Trophoblast cell (in vitro differentiated cells and primary cell): ENCODE results near the gene PRPF6.

ENCODE experiments used
- DNase-seq, 2 donors: peaks; one replicate each; pipeline ENCODE4 v3.0.0-alpha.2; 2016
- H2AFZ ChIP-seq: 2 replicates; pipeline ENCODE4 v1.6.1; 2013; ENCODE audit warnings: low read length, moderate library complexity, mild to moderate bottlenecking; ENCODE audit not compliant: insufficient read depth, poor library complexity
- H2AK5ac ChIP-seq: 2 replicates; pipeline ENCODE4 v1.6.1; 2013; ENCODE audit warnings: mild to moderate bottlenecking, low read length
- H2BK120ac ChIP-seq: 2 replicates; pipeline ENCODE4 v1.6.1; 2013; ENCODE audit warnings: low read length, mild to moderate bottlenecking, moderate library complexity; ENCODE audit not compliant: insufficient read depth, poor library complexity
- H2BK12ac ChIP-seq: 2 replicates; pipeline ENCODE4 v1.6.1; 2013; ENCODE audit warnings: mild to moderate bottlenecking, low read length, moderate library complexity
- H2BK5ac ChIP-seq: 2 replicates; pipeline ENCODE4 v1.6.1; 2013; ENCODE audit warnings: low read length, low read depth, moderate library complexity, mild to moderate bottlenecking; ENCODE audit not compliant: poor library complexity
- H3K14ac ChIP-seq: 2 replicates; pipeline ENCODE4 v1.6.1; 2013; ENCODE audit warnings: mild to moderate bottlenecking, low read length
- H3K18ac ChIP-seq: 2 replicates; pipeline ENCODE4 v1.6.1; 2013; ENCODE audit warnings: mild to moderate bottlenecking, low read length
- H3K23ac ChIP-seq: 2 replicates; pipeline ENCODE4 v1.6.1; 2013; ENCODE audit warnings: low read length
- H3K27ac ChIP-seq: 2 replicates; pipeline ENCODE4 v1.5.1; 2013; ENCODE audit warnings: low read depth, mild to moderate bottlenecking, inconsistent platforms, low read length, moderate library complexity
- H3K27me3 ChIP-seq: 2 replicates; pipeline ENCODE4 v1.6.1; 2013; ENCODE audit warnings: inconsistent platforms, mild to moderate bottlenecking, low read length, moderate library complexity; ENCODE audit not compliant: insufficient read depth
- H3K36me3 ChIP-seq, 2 experiments: 1 replicate in 1 of 2; 2 replicates in 1 of 2; pipeline ENCODE4 v1.6.1; 2013; ENCODE audit warnings: low read length in 2 of 2, mild to moderate bottlenecking in 2 of 2, moderate library complexity in 1 of 2; ENCODE audit not compliant: insufficient read depth in 2 of 2, control insufficient read depth in 1 of 2
- H3K4ac ChIP-seq: 2 replicates; pipeline ENCODE4 v1.6.1; 2013; ENCODE audit warnings: low read depth, mild to moderate bottlenecking, low read length, moderate library complexity
- H3K4me1 ChIP-seq, 2 experiments: 1 replicate in 1 of 2; 2 replicates in 1 of 2; pipeline ENCODE4 v1.6.1; 2013; ENCODE audit warnings: low read length in 2 of 2, mild to moderate bottlenecking in 2 of 2, moderate library complexity in 1 of 2; ENCODE audit not compliant: insufficient read depth in 2 of 2, control insufficient read depth in 1 of 2
- H3K4me2 ChIP-seq: 2 replicates; pipeline ENCODE4 v1.6.1; 2013; ENCODE audit warnings: inconsistent platforms, mild to moderate bottlenecking, low read length, moderate library complexity
- H3K4me3 ChIP-seq: 2 replicates; pipeline ENCODE4 v1.5.1; 2013; ENCODE audit warnings: mild to moderate bottlenecking, low read depth, low read length, inconsistent platforms
- H3K79me1 ChIP-seq: one replicate; pipeline ENCODE4 v1.6.1; 2013; ENCODE audit warnings: low read length
- H3K79me2 ChIP-seq: 2 replicates; pipeline ENCODE4 v1.6.1; 2013; ENCODE audit warnings: low read length, mild to moderate bottlenecking; ENCODE audit not compliant: control insufficient read depth, insufficient read depth, poor library complexity
- H3K9ac ChIP-seq: 2 replicates; pipeline ENCODE4 v1.6.1; 2013; ENCODE audit warnings: mild to moderate bottlenecking, low read length
- H3K9me3 ChIP-seq: 2 replicates; pipeline ENCODE4 v1.6.1; 2013; ENCODE audit warnings: low read depth, mild to moderate bottlenecking, control low read depth, inconsistent platforms, low read length; ENCODE audit not compliant: insufficient read depth
- H4K12ac ChIP-seq: 2 replicates; pipeline ENCODE4 v1.6.1; 2013; ENCODE audit warnings: low read depth, mild to moderate bottlenecking, low read length, moderate library complexity
- H4K8ac ChIP-seq: 2 replicates; pipeline ENCODE4 v1.6.1; 2013; ENCODE audit warnings: low read depth, mild to moderate bottlenecking, low read length, moderate library complexity
- H4K91ac ChIP-seq: one replicate; pipeline ENCODE4 v1.6.1; 2013; ENCODE audit warnings: low read depth, mild to moderate bottlenecking, low read length, moderate library complexity
- WGBS: extraction: QIAGEN DNeasy Blood & Tissue Kit; methylation state at CpG from one replicate; pipeline ENCODE4 v1.1.7; 2013; ENCODE audit warnings: missing lambda C conversion rate; ENCODE audit not compliant: insufficient read length, insufficient coverage; ENCODE audit errors: extremely low coverage; 5-methylcytosine and 5-hydroxymethylcytosine counted together

The PRPF6 gene

GRCh38 chr20:64062596-64063388 lies 81.9 kb downstream of the PRPF6 start, which contains the start of gene TCEA2:
Gene TCEA2 (plus strand): TSS chr20:64063198. CDS start chr20:64063313, 115 bp downstream.
- H3K4ac ChIP-seq: peak within 1 kb of the TSS; percentile 89
- no peaks in the 10 kb centered on the region for H3K36me3 ChIP-seq
- peaks cover 12% of the 10 kb centered on the region for H3K79me2 ChIP-seq
- peak within 1 kb of the TSS; percentile 88 for H3K4me3 ChIP-seq
- peak within 1 kb of the TSS; percentile 92 for H4K91ac ChIP-seq
- peak within 1 kb of the TSS; percentile 93 for H2BK120ac ChIP-seq
- H2AFZ ChIP-seq: peak within 1 kb of the TSS; percentile 93
- no peak within 1 kb of the TSS for H3K23ac ChIP-seq
- no peaks in the 10 kb centered on the region for H3K9me3 ChIP-seq
- peak; percentile 85 to 95 for DNase-seq
- H3K79me1 ChIP-seq: peaks cover 12% of the 10 kb centered on the region
- H3K18ac ChIP-seq: peak within 1 kb of the TSS; percentile 98
- H2BK5ac ChIP-seq: peak within 1 kb of the TSS; percentile 79
- H3K27ac ChIP-seq: peak within 1 kb of the TSS; percentile 5
- WGBS: no CpG with 5 or more reads among the region's 85 CpGs
- H3K4me2 ChIP-seq: peak within 1 kb of the TSS; percentile 92
- H3K14ac ChIP-seq: peak within 1 kb of the TSS; percentile 97
- H3K27me3 ChIP-seq: no peaks in the 10 kb centered on the region
- H2BK12ac ChIP-seq: peak within 1 kb of the TSS; percentile 30
- peak within 1 kb of the TSS; percentile 85 for H3K9ac ChIP-seq
- H4K8ac ChIP-seq: peak within 1 kb of the TSS; percentile 100
- H3K4me1 ChIP-seq: peaks cover 15 to 19% of the 10 kb centered on the region in 2 experiments
- peak within 1 kb of the TSS; percentile 92 for H2AK5ac ChIP-seq
- H4K12ac ChIP-seq: peak within 1 kb of the TSS; percentile 97

GRCh38 chr20:64063389-64064144 lies 82.6 kb downstream of the PRPF6 start:
- peak overlapping the region; percentile 92 for H3K4me2 ChIP-seq
- H3K18ac ChIP-seq: peak overlapping the region; percentile 98
- H3K4ac ChIP-seq: peak overlapping the region; percentile 89
- peak overlapping the region; percentile 86 for H2AFZ ChIP-seq
- no peak overlapping the region for H3K27ac ChIP-seq
- H3K14ac ChIP-seq: peak overlapping the region; percentile 97
- peaks cover 12% of the 10 kb centered on the region for H3K79me2 ChIP-seq
- no peak for DNase-seq
- no peaks in the 10 kb centered on the region for H3K9me3 ChIP-seq
- peak overlapping the region; percentile 91 for H4K12ac ChIP-seq
- H2BK120ac ChIP-seq: peak overlapping the region; percentile 77
- H2BK5ac ChIP-seq: peak overlapping the region; percentile 59
- peak overlapping the region; percentile 92 for H4K91ac ChIP-seq
- H2AK5ac ChIP-seq: peak overlapping the region; percentile 92
- H2BK12ac ChIP-seq: peak overlapping the region; percentile 30
- H3K4me3 ChIP-seq: peak overlapping the region; percentile 88
- peak overlapping the region; percentile 94 for H4K8ac ChIP-seq
- H3K27me3 ChIP-seq: no peaks in the 10 kb centered on the region
- no CpG with 5 or more reads among the region's 51 CpGs for WGBS
- H3K79me1 ChIP-seq: peaks cover 12% of the 10 kb centered on the region
- peaks cover 15 to 19% of the 10 kb centered on the region in 2 experiments for H3K4me1 ChIP-seq
- no peak overlapping the region for H3K23ac ChIP-seq
- no peaks in the 10 kb centered on the region for H3K36me3 ChIP-seq
- peak overlapping the region; percentile 75 for H3K9ac ChIP-seq

GRCh38 chr20:64064145-64064698 lies 83.3 kb downstream of the PRPF6 start:
- Histone ChIP-seq H3K4me1 (peaks cover 15 to 19% of the 10 kb centered on the region in 2 experiments), H3K27me3 (no peaks in the 10 kb centered on the region), H2BK120ac (no peak overlapping the region), H2AK5ac (no peak overlapping the region), H3K23ac (no peak overlapping the region), H2BK5ac (no peak overlapping the region), H3K14ac (no peak overlapping the region), H3K4me2 (peak overlapping the region; percentile 92), H3K79me1 (peaks cover 12% of the 10 kb centered on the region), H3K4me3 (no peak overlapping the region), H4K91ac (no peak overlapping the region), H4K12ac (peak overlapping the region; percentile 35), H3K27ac (no peak overlapping the region), H4K8ac (no peak overlapping the region), H3K9ac (no peak overlapping the region), H3K79me2 (peaks cover 12% of the 10 kb centered on the region), H3K4ac (no peak overlapping the region), H3K18ac (no peak overlapping the region), H3K36me3 (no peaks in the 10 kb centered on the region), H3K9me3 (no peaks in the 10 kb centered on the region), H2BK12ac (no peak overlapping the region), H2AFZ (no peak overlapping the region)
- no CpG with 5 or more reads among the region's 12 CpGs for WGBS
- DNase-seq: no peak
